H1 (cell line): ENCODE measurements around the gene SVOPL. TPM values are rescaled to one million over a fixed set of nuclear protein-coding genes. Genes with fewer than 3 reads are reported as not detected.

ENCODE experiments used
- CTCF ChIA-PET: fragments of 300-600 bp; sonication (Branson Sonifier 250); formaldehyde crosslinking; loops from one replicate; lab custom pipeline; 2021; ENCODE audit not compliant: partially characterized antibody; lab: Charles Lee
- POLR2A ChIA-PET: fragments of 300-600 bp; sonication (Branson Sonifier 250); formaldehyde crosslinking; loops from one replicate; lab custom pipeline; 2021; ENCODE audit warnings: inconsistent platforms; ENCODE audit not compliant: partially characterized antibody; lab: Charles Lee
- DNase-seq, 2 experiments: peaks; one replicate each; pipeline versions ENCODE4 v3.0.0 to v3.0.0-alpha.2; 2010 to 2022; ENCODE audit warnings: low spot score in 2 of 2, low read depth in 1 of 2, mixed read lengths in 1 of 2
- FAIRE-seq: peaks from 2 replicates; lab custom pipeline; 2011; peaks lifted over from hg19 to GRCh38; lab: Jason Lieb, UNC
- H2AFZ ChIP-seq: 2 replicates; pipeline ENCODE4 v1.8.1; 2012; ENCODE audit warnings: low read length, inconsistent platforms
- H2AK5ac ChIP-seq: 2 replicates; pipeline ENCODE4 v1.6.1; 2013; ENCODE audit warnings: low read depth, low read length
- H2BK120ac ChIP-seq: replicated peaks from 2 replicates; pipeline ENCODE3; 2013; ENCODE audit warnings: low read depth, low read length, inconsistent platforms
- H2BK12ac ChIP-seq: 2 replicates; pipeline ENCODE4 v1.6.1; 2013; ENCODE audit warnings: low read depth, low read length
- H2BK15ac ChIP-seq: 2 replicates; pipeline ENCODE4 v1.6.1; 2013; ENCODE audit warnings: low read length
- H2BK20ac ChIP-seq: 2 replicates; pipeline ENCODE4 v1.6.1; 2013; ENCODE audit warnings: low read length
- H2BK5ac ChIP-seq: 2 replicates; pipeline ENCODE4 v1.6.1; 2013; ENCODE audit warnings: low read depth, low read length
- H3K14ac ChIP-seq: 2 replicates; pipeline ENCODE4 v1.6.1; 2013; ENCODE audit warnings: inconsistent platforms; ENCODE audit not compliant: insufficient read length
- H3K18ac ChIP-seq: 2 replicates; pipeline ENCODE4 v1.6.1; 2013; ENCODE audit warnings: low read length; ENCODE audit errors: extremely low read depth
- H3K23ac ChIP-seq: 2 replicates; pipeline ENCODE4 v1.6.1; 2013; ENCODE audit warnings: inconsistent platforms; ENCODE audit not compliant: insufficient read length
- H3K23me2 ChIP-seq: 2 replicates; pipeline ENCODE4 v1.6.1; 2013; ENCODE audit warnings: low read depth, low read length
- H3K27ac ChIP-seq: 2 replicates; pipeline ENCODE4 v1.6.1; 2011; ENCODE audit warnings: low read depth, low read length, inconsistent platforms
- H3K27me3 ChIP-seq, 4 experiments: replicated peaks in 1 of 4; 1 replicate in 1 of 4; 2 replicates in 3 of 4; pipeline versions ENCODE4 v1.6.1 to v1.8.1; 2011 to 2013; ENCODE audit warnings: low read length in 3 of 4, mild to moderate bottlenecking in 3 of 4, inconsistent platforms in 2 of 4, mixed read lengths in 2 of 4, moderate library complexity in 1 of 4; ENCODE audit not compliant: control insufficient read depth in 3 of 4, insufficient read depth in 3 of 4; ENCODE audit errors: extremely low read depth in 1 of 4
- H3K36me3 ChIP-seq, 4 experiments: 2 replicates each; pipeline versions ENCODE4 v1.6.1 to v1.8.1; 2011 to 2013; ENCODE audit warnings: mild to moderate bottlenecking in 4 of 4, low read length in 3 of 4, moderate library complexity in 2 of 4, control low read depth in 1 of 4, inconsistent platforms in 1 of 4; ENCODE audit not compliant: insufficient read depth in 4 of 4, control insufficient read depth in 2 of 4
- H3K4ac ChIP-seq: replicated peaks from 2 replicates; pipeline ENCODE3; 2013; ENCODE audit warnings: low read length, low read depth, mixed read lengths, inconsistent platforms; ENCODE audit not compliant: insufficient read length
- H3K4me1 ChIP-seq, 4 experiments: replicated peaks in 1 of 4; 1 replicate in 1 of 4; 2 replicates in 3 of 4; pipeline versions ENCODE4 v1.6.1 to v1.8.1; 2011 to 2013; ENCODE audit warnings: low read length in 3 of 4, inconsistent platforms in 2 of 4, mixed read lengths in 1 of 4; ENCODE audit not compliant: insufficient read depth in 4 of 4, control insufficient read depth in 3 of 4
- H3K4me2 ChIP-seq, 2 experiments: 2 replicates each; pipeline versions ENCODE4 v1.6.1 to v1.8.1; 2011 to 2013; ENCODE audit warnings: low read depth in 2 of 2, low read length in 2 of 2, control low read depth in 1 of 2, inconsistent platforms in 1 of 2, mild to moderate bottlenecking in 1 of 2; ENCODE audit not compliant: insufficient read depth in 1 of 2
- H3K4me3 ChIP-seq, 4 experiments: fragments of 200-600, 300-600 bp in 1 of 4; sonication (generic), shearing (Covaris generic), sonication (Bioruptor Twin) in 1 of 4; 2 replicates each; pipeline versions ENCODE4 v1.5.1 to v1.8.1; 2011 to 2016; ENCODE audit warnings: low read length in 4 of 4, low read depth in 3 of 4, control low read depth in 2 of 4, inconsistent platforms in 2 of 4, mild to moderate bottlenecking in 2 of 4, mixed read lengths in 1 of 4, moderate library complexity in 1 of 4; ENCODE audit not compliant: insufficient read depth in 2 of 4; ENCODE audit errors: extremely low read depth in 1 of 4
- H3K56ac ChIP-seq: replicated peaks from 2 replicates; pipeline ENCODE3; 2013; ENCODE audit warnings: low read depth, mild to moderate bottlenecking, mixed read lengths, low read length, inconsistent platforms; ENCODE audit not compliant: insufficient read length
- H3K79me1 ChIP-seq: 2 replicates; pipeline ENCODE4 v1.6.1; 2013; ENCODE audit warnings: low read depth, low read length, control low read depth
- H3K79me2 ChIP-seq, 2 experiments: 2 replicates each; pipeline versions ENCODE4 v1.6.1 to v1.8.1; 2012 to 2013; ENCODE audit warnings: low read length in 2 of 2, mild to moderate bottlenecking in 2 of 2, inconsistent platforms in 1 of 2; ENCODE audit not compliant: insufficient read depth in 2 of 2, control insufficient read depth in 1 of 2
- H3K9ac ChIP-seq, 4 experiments: replicated peaks in 1 of 4; 1 replicate in 1 of 4; 2 replicates in 3 of 4; pipeline versions ENCODE4 v1.6.1 to v1.8.1; 2011 to 2013; ENCODE audit warnings: low read depth in 3 of 4, low read length in 3 of 4, control low read depth in 2 of 4, mild to moderate bottlenecking in 2 of 4, moderate library complexity in 2 of 4, inconsistent platforms in 1 of 4; ENCODE audit errors: extremely low read depth in 1 of 4
- H3K9me3 ChIP-seq, 2 experiments: 2 replicates each; pipeline versions ENCODE4 v1.6.1 to v1.8.1; 2012 to 2013; ENCODE audit warnings: mild to moderate bottlenecking in 2 of 2, moderate library complexity in 2 of 2, control low read depth in 1 of 2, inconsistent platforms in 1 of 2, low read depth in 1 of 2, low read length in 1 of 2, mixed read lengths in 1 of 2; ENCODE audit not compliant: insufficient read depth in 2 of 2
- H4K20me1 ChIP-seq, 2 experiments: replicated peaks in 1 of 2; 2 replicates each; pipeline versions ENCODE3 to v1.8.1; 2011 to 2013; ENCODE audit warnings: inconsistent platforms in 2 of 2, low read length in 2 of 2, mild to moderate bottlenecking in 1 of 2; ENCODE audit not compliant: insufficient read depth in 2 of 2, control insufficient read depth in 1 of 2
- H4K5ac ChIP-seq: 2 replicates; pipeline ENCODE4 v1.6.1; 2013; ENCODE audit warnings: low read length, low read depth, mixed read lengths, inconsistent platforms; ENCODE audit not compliant: insufficient read length
- H4K8ac ChIP-seq: 2 replicates; pipeline ENCODE4 v1.8.0; 2013; ENCODE audit warnings: mild to moderate bottlenecking, moderate library complexity, low read length, inconsistent platforms; ENCODE audit not compliant: insufficient read depth; ENCODE audit errors: extremely low read depth
- H4K91ac ChIP-seq: replicated peaks from 2 replicates; pipeline ENCODE3; 2013; ENCODE audit warnings: low read length, mixed read lengths, inconsistent platforms; ENCODE audit not compliant: insufficient read length
- KDM5A ChIP-seq: fragments of 200-600 bp; IDR thresholded peaks from 2 replicates; pipeline ENCODE4 v1.7.1; 2012; ENCODE audit warnings: mild to moderate bottlenecking, low read length, inconsistent platforms, mixed read lengths
- POLR2AphosphoS5 ChIP-seq: IDR thresholded peaks from 2 replicates; pipeline ENCODE4 v1.6.1; 2011; ENCODE audit warnings: low read depth, low read length
- SP4 ChIP-seq: IDR thresholded peaks from 2 replicates; pipeline ENCODE4 v1.6.1; 2012; ENCODE audit warnings: low read length, inconsistent platforms
- WGBS, 2 experiments: shearing (Covaris generic) in 1 of 2; methylation state at CpG; one replicate each; pipeline versions ENCODE4 v1.1.6 to v1.1.7; 2013 to 2015; ENCODE audit warnings: low lambda C conversion rate in 2 of 2, mixed read lengths in 2 of 2, inconsistent platforms in 1 of 2, low coverage in 1 of 2, missing lambda C conversion rate in 1 of 2; ENCODE audit not compliant: insufficient replicate concordance in 2 of 2, insufficient coverage in 1 of 2, insufficient read length in 1 of 2; ENCODE audit errors: extremely low coverage in 1 of 2, missing lambda C conversion rate in 1 of 2; 5-methylcytosine and 5-hydroxymethylcytosine counted together
- polyA plus RNA-seq, 7 experiments: library from polyadenylated mRNA; depleted of rRNA in 3 of 7; stranded (reverse) in 5 of 7; unstranded in 2 of 7; fragments of >200 nt in 5 of 7; fragments of 200-250 nt in 2 of 7; gene quantifications; 1 replicate in 5 of 7; 2 replicates in 1 of 7; 4 replicates in 1 of 7; pipeline versions ENCODE4 v1.2.1 to v1.2.3, GENCODE V29; 2011 to 2013; ENCODE audit warnings: missing spikeins in 2 of 7, mixed read lengths in 2 of 7
- total RNA-seq: library from RNA; stranded (reverse); fragmentation: NEBNext Ultra II Directional; extraction: Animal tissue kit (Norgen Biotek cat#: 25700); gene quantifications from 2 replicates; pipeline ENCODE4 v1.2.1, GENCODE V29; 2021

The SVOPL gene
- total and polyA plus RNA-seq, 2 of the 8 experiments (the other 6 are each of a cell fraction or from before 2014, with no cell fraction given): 1.1 to 1.4 TPM

DNA sequence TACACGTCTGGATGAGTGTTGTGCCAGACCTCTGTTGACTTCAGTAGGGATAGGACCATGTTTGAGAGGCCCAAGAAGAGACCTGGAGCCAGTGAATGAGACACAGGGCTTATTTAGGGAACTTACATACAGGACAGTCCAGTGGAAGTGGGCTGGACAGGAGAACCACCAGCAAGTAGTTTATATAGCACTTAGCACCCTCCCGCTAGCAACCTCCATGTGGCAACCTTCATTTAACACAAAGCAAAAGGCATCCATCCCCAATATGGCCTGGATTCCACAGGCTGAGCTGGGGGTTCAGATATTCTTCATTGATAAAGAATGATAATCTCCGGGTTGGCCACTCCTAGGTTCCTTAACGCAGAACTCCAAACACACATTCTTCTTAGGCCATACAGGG is 147.4 kb downstream of the SVOPL start:
- no peak overlapping the region for H2BK5ac ChIP-seq
- no peaks in the 10 kb centered on the region for H3K27me3 ChIP-seq
- peaks cover 3% of the 10 kb centered on the region; the same call in 1 of the 2 replicates for H3K23me2 ChIP-seq
- no peaks in the 10 kb centered on the region; the same call in 1 of the 2 replicates for H3K79me1 ChIP-seq
- no peak overlapping the region for H3K4me2 ChIP-seq
- no peak overlapping the region for H3K23ac ChIP-seq
- CTCF ChIA-PET: no interaction called here
- H2BK20ac ChIP-seq: no peak overlapping the region
- TF ChIP-seq POLR2AphosphoS5: 0 out of 2 replicates have a peak, but pooled peaks have one; percentile 34
- TF ChIP-seq KDM5A: no peak
- TF ChIP-seq SP4: no peak
- no peak overlapping the region for H2BK15ac ChIP-seq
- H3K18ac ChIP-seq: no peak overlapping the region
- no peak overlapping the region for H3K9ac ChIP-seq
- 96% methylated on average over 4 of the region's 4 CpGs; no CpG with 5 or more reads in 1 of the 2 experiments for WGBS, 2 experiments
- no peak overlapping the region for H4K5ac ChIP-seq
- H4K20me1 ChIP-seq: no peaks in the 10 kb centered on the region
- H2AFZ ChIP-seq: no peak overlapping the region
- DNase-seq (no peak), FAIRE-seq (no peak)
- no peak overlapping the region for H3K4me3 ChIP-seq
- no peak overlapping the region for H3K27ac ChIP-seq
- no peaks in the 10 kb centered on the region for H3K4me1 ChIP-seq
- no peak overlapping the region for H2BK120ac ChIP-seq
- no peak overlapping the region for H4K91ac ChIP-seq
- H2AK5ac ChIP-seq: no peak overlapping the region
- H3K79me2 ChIP-seq: peaks cover 4 to 48% of the 10 kb centered on the region in 2 experiments; a peak in 3 of 4 replicates
- no peak overlapping the region for H3K56ac ChIP-seq
- no peak overlapping the region for H3K14ac ChIP-seq
- H2BK12ac ChIP-seq: no peak overlapping the region
- peaks cover 27 to 36% of the 10 kb centered on the region in 2 experiments for H3K9me3 ChIP-seq
- POLR2A ChIA-PET: interaction anchor here (1.1 kb wide), 1 partner anchor 94 kb away, joined by 3 read pairs; the partner anchor contains the start of gene TRIM24
- H3K4ac ChIP-seq: no peak overlapping the region
- no peak overlapping the region for H4K8ac ChIP-seq
- peaks cover 48 to 100% (median 95%) of the 10 kb centered on the region in 4 experiments for H3K36me3 ChIP-seq
